ENCODE results near the gene TPSG1.

- TF ChIP-seq, protein P1, sequence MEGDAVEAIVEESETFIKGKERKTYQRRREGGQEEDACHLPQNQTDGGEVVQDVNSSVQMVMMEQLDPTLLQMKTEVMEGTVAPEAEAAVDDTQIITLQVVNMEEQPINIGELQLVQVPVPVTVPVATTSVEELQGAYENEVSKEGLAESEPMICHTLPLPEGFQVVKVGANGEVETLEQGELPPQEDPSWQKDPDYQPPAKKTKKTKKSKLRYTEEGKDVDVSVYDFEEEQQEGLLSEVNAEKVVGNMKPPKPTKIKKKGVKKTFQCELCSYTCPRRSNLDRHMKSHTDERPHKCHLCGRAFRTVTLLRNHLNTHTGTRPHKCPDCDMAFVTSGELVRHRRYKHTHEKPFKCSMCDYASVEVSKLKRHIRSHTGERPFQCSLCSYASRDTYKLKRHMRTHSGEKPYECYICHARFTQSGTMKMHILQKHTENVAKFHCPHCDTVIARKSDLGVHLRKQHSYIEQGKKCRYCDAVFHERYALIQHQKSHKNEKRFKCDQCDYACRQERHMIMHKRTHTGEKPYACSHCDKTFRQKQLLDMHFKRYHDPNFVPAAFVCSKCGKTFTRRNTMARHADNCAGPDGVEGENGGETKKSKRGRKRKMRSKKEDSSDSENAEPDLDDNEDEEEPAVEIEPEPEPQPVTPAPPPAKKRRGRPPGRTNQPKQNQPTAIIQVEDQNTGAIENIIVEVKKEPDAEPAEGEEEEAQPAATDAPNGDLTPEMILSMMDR (IDR thresholded peaks at IDR 0.05; ENCODE audit: insufficient read depth, low read length, poor library complexity, severe bottlenecking) = no peak
- TF ChIP-seq EZH2phosphoT487 (conservative IDR thresholded peaks at IDR 0.05; ENCODE audit: low read length) = no peak
These were observed 14.6 kb downstream of the TPSG1 start for GRCh38 chr16:1210461-1210860.

Data from SU-DHL-6 (cell line).